HEK293 (cell line): ENCODE measurements around the gene CYTH4.
A peak's percentile ranks its signal among the peaks of the same experiment; 100 is the strongest.

ENCODE experiments used
- CTCF ChIA-PET: fragments of 350-600 bp; formaldehyde crosslinking; extraction: SDS; loops from one replicate; lab custom pipeline; 2021; ENCODE audit warnings: antibody characterized with exemption; lab: Yijun Ruan, JAX
- POLR2A ChIA-PET: fragments of 300-600 bp; formaldehyde crosslinking; extraction: SDS; loops from one replicate; lab custom pipeline; 2020; ENCODE audit warnings: antibody characterized with exemption, inconsistent platforms; lab: Yijun Ruan, JAX
- H3K27ac ChIP-seq: fragments of 200-500 bp; sonication (Bioruptor generic); 2 replicates; pipeline ENCODE4 v1.5.1; 2014; ENCODE audit warnings: low read depth, low read length, control low read depth, inconsistent platforms; ENCODE audit errors: extremely low read depth
- H3K36me3 ChIP-seq, 2 experiments: fragments of 200-500 bp in 1 of 2; sonication (Bioruptor generic) in 1 of 2; 1 replicate in 1 of 2; 2 replicates in 1 of 2; pipeline ENCODE4 v1.5.1; 2014 to 2017; ENCODE audit warnings: inconsistent platforms in 2 of 2, low read length in 2 of 2; ENCODE audit not compliant: control insufficient read depth in 2 of 2, insufficient read depth in 1 of 2
- H3K4me1 ChIP-seq: fragments of 200-500 bp; sonication (Bioruptor generic); 2 replicates; pipeline ENCODE4 v1.5.1; 2014; ENCODE audit warnings: mild to moderate bottlenecking, low read length, inconsistent platforms; ENCODE audit not compliant: control insufficient read depth, insufficient read depth
- H3K4me3 ChIP-seq: 2 replicates; pipeline ENCODE4 v1.5.1; 2011; ENCODE audit warnings: low read depth, mild to moderate bottlenecking, control low read depth, low read length, moderate library complexity
- H3K9me3 ChIP-seq: fragments of 200-500 bp; sonication (Bioruptor generic); 2 replicates; pipeline ENCODE4 v1.5.1; 2014; ENCODE audit warnings: low read depth, low read length, inconsistent platforms; ENCODE audit not compliant: control insufficient read depth, insufficient read depth
- BCL11B ChIP-seq: fragments of 450-650 bp; formaldehyde crosslinking; IDR thresholded peaks from 2 replicates; pipeline ENCODE4 v1.5.1; 2016; ENCODE audit warnings: low read depth, missing biosample characterization, missing genetic modification characterization
- EGR2 ChIP-seq: fragments of 450-650 bp; formaldehyde crosslinking; IDR thresholded peaks from 2 replicates; pipeline ENCODE4 v1.5.1; 2016; ENCODE audit warnings: low read depth, missing biosample characterization, missing genetic modification characterization
- HOXA7 ChIP-seq: sonication (generic); formaldehyde crosslinking; IDR thresholded peaks from 2 replicates; pipeline ENCODE4 v1.8.1; 2022; ENCODE audit warnings: missing genetic modification reagents, borderline replicate concordance
- MEIS1 ChIP-seq: sonication (generic); formaldehyde crosslinking; IDR thresholded peaks from 2 replicates; pipeline ENCODE4 v1.8.1; 2022; ENCODE audit warnings: missing genetic modification reagents, mild to moderate bottlenecking, borderline replicate concordance
- YY1 ChIP-seq: fragments of 450-650 bp; formaldehyde crosslinking; IDR thresholded peaks from 2 replicates; pipeline ENCODE4 v1.5.1; 2018; ENCODE audit warnings: missing biosample characterization, missing genetic modification characterization
- YY2 ChIP-seq: fragments of 450-650 bp; formaldehyde crosslinking; IDR thresholded peaks from 2 replicates; pipeline ENCODE4 v1.5.1; 2016; ENCODE audit warnings: missing biosample characterization, missing genetic modification characterization
- ZBTB21 ChIP-seq: fragments of 450-650 bp; formaldehyde crosslinking; IDR thresholded peaks from 2 replicates; pipeline ENCODE4 v1.5.1; 2017; ENCODE audit warnings: missing biosample characterization, missing genetic modification characterization
- ZBTB48 ChIP-seq: fragments of 450-650 bp; formaldehyde crosslinking; IDR thresholded peaks from 2 replicates; pipeline ENCODE4 v1.5.1; 2016; ENCODE audit warnings: missing biosample characterization, missing genetic modification characterization
- ZBTB8A ChIP-seq: fragments of 450-650 bp; formaldehyde crosslinking; IDR thresholded peaks from 2 replicates; pipeline ENCODE4 v1.5.1; 2016; ENCODE audit warnings: missing biosample characterization, missing genetic modification characterization
- ZFHX2 ChIP-seq: fragments of 450-650 bp; formaldehyde crosslinking; conservative IDR thresholded peaks from 2 replicates; pipeline ENCODE4 v1.5.1; 2016; ENCODE audit warnings: missing biosample characterization, missing genetic modification characterization
- ZIC2 ChIP-seq: fragments of 450-650 bp; formaldehyde crosslinking; IDR thresholded peaks from 2 replicates; pipeline ENCODE4 v1.5.1; 2016; ENCODE audit warnings: missing biosample characterization, missing genetic modification characterization
- ZNF114 ChIP-seq: fragments of 450-650 bp; formaldehyde crosslinking; IDR thresholded peaks from 2 replicates; pipeline ENCODE4 v1.5.0; 2017; ENCODE audit warnings: missing biosample characterization, missing genetic modification characterization
- ZNF132 ChIP-seq: fragments of 450-650 bp; formaldehyde crosslinking; IDR thresholded peaks from 2 replicates; pipeline ENCODE4 v1.5.1; 2017; ENCODE audit warnings: missing biosample characterization, missing genetic modification characterization, borderline replicate concordance
- ZNF155 ChIP-seq: fragments of 450-650 bp; formaldehyde crosslinking; IDR thresholded peaks from 2 replicates; pipeline ENCODE4 v1.5.1; 2016; ENCODE audit warnings: missing biosample characterization, missing genetic modification characterization
- ZNF214 ChIP-seq: fragments of 450-650 bp; formaldehyde crosslinking; IDR thresholded peaks from 2 replicates; pipeline ENCODE4 v1.5.1; 2017; ENCODE audit warnings: missing biosample characterization, mild to moderate bottlenecking, missing genetic modification characterization, borderline replicate concordance
- ZNF266 ChIP-seq: fragments of 450-650 bp; formaldehyde crosslinking; IDR thresholded peaks from 2 replicates; pipeline ENCODE4 v1.5.1; 2016; ENCODE audit warnings: missing biosample characterization, missing genetic modification characterization, low read depth
- ZNF311 ChIP-seq: fragments of 450-650 bp; formaldehyde crosslinking; IDR thresholded peaks from 2 replicates; pipeline ENCODE4 v1.5.1; 2017; ENCODE audit warnings: missing biosample characterization, missing genetic modification characterization, borderline replicate concordance
- ZNF501 ChIP-seq: fragments of 450-650 bp; formaldehyde crosslinking; IDR thresholded peaks from 2 replicates; pipeline ENCODE4 v1.5.1; 2016; ENCODE audit warnings: missing biosample characterization, missing genetic modification characterization
- ZNF555 ChIP-seq: fragments of 450-650 bp; formaldehyde crosslinking; conservative IDR thresholded peaks from 2 replicates; pipeline ENCODE4 v1.5.1; 2017; ENCODE audit warnings: missing biosample characterization, mild to moderate bottlenecking, missing genetic modification characterization, inconsistent platforms
- ZNF623 ChIP-seq: fragments of 450-650 bp; formaldehyde crosslinking; IDR thresholded peaks from 2 replicates; pipeline ENCODE4 v1.5.1; 2016; ENCODE audit warnings: missing biosample characterization, missing genetic modification characterization
- ZNF629 ChIP-seq: fragments of 450-650 bp; formaldehyde crosslinking; IDR thresholded peaks from 2 replicates; pipeline ENCODE4 v1.5.1; 2017; ENCODE audit warnings: missing biosample characterization, missing genetic modification characterization
- ZNF664 ChIP-seq: fragments of 450-650 bp; formaldehyde crosslinking; IDR thresholded peaks from 2 replicates; pipeline ENCODE4 v1.5.1; 2016; ENCODE audit warnings: missing biosample characterization, missing genetic modification characterization
- ZNF677 ChIP-seq: fragments of 450-650 bp; IDR thresholded peaks from 2 replicates; pipeline ENCODE4 v1.5.0; 2018; ENCODE audit warnings: missing biosample characterization, mild to moderate bottlenecking, missing genetic modification characterization, moderate library complexity
- ZNF776 ChIP-seq: fragments of 450-650 bp; formaldehyde crosslinking; IDR thresholded peaks from 2 replicates; pipeline ENCODE4 v1.5.0; 2017; ENCODE audit warnings: missing biosample characterization, missing genetic modification characterization, borderline replicate concordance
- ZNF777 ChIP-seq: fragments of 450-650 bp; formaldehyde crosslinking; IDR thresholded peaks from 2 replicates; pipeline ENCODE4 v1.5.1; 2017; ENCODE audit warnings: missing biosample characterization, missing genetic modification characterization, borderline replicate concordance
- TF ChIP-seq, protein P1 (sequence below): fragments of 450-650 bp; formaldehyde crosslinking; IDR thresholded peaks from 2 replicates; pipeline ENCODE4 v1.5.1; 2017; ENCODE audit warnings: missing biosample characterization, missing genetic modification characterization
- TF ChIP-seq, protein P2 (sequence below): fragments of 450-650 bp; formaldehyde crosslinking; IDR thresholded peaks from 2 replicates; pipeline ENCODE4 v1.5.1; 2016; ENCODE audit warnings: missing biosample characterization, missing genetic modification characterization
- TF ChIP-seq, protein P3 (sequence below): fragments of 450-650 bp; formaldehyde crosslinking; IDR thresholded peaks from 2 replicates; pipeline ENCODE4 v1.5.1; 2016; ENCODE audit warnings: missing biosample characterization, missing genetic modification characterization

CYTH4 gene

DNA sequence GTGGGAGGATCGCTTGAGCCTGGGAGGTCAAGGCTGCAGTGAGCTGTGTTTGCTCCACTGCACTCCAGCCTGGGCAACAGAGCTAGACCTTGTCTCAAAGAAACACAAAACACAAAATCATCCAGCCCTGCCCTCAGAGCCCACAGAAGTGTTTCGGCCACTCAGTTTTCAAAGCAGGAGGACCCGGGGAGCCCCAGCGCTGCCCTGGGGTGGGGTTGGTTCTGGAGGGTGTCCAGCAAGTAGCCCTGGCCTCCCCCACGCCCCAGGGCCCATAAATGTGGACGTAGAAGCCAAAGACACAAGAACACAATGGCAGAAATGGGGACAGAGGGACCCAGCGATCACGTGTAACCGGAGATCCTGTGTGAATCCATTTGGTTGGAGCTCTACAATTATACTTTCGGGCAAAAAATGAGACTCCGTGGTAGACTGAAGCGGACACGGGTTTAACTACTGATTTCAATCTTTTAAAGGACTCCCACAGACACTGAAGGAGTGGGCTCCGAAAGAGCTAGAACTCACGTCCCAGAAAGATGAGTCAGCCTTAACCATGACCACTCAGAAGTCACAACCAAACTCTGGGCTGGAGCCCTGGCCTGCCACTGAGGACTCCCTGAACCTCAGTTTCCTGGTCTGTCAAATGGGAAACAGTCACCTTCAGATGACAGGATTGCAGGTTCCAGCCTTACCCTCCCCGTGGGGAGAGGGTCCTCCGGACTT is 9.0 kb upstream of the CYTH4 start:
- Histone ChIP-seq H3K9me3 (no peaks in the 10 kb centered on the region), H3K36me3 (no peaks in the 10 kb centered on the region), H3K4me1 (no peaks in the 10 kb centered on the region), H3K27ac (no peak overlapping the region)
- CTCF ChIA-PET: interaction anchor here (0.6 to 8.1 kb wide), 7 partner anchors 9 to 331 kb away, joined by 3 to 63 read pairs (median 4); partner anchors contain the start of gene CYTH4
- POLR2A ChIA-PET: no interaction called here
- peak; percentile 53; the same call in 1 of the 2 replicates for TF ChIP-seq ZFHX2
- peak; percentile 58; the same call in 1 of the 2 replicates for TF ChIP-seq EGR2
- no peak for TF ChIP-seq HOXA7 (CRISPR knock-in tag)
- TF ChIP-seq, all 188 proteins: peak for 2
- H3K4me3 ChIP-seq: no peak overlapping the region

DNA sequence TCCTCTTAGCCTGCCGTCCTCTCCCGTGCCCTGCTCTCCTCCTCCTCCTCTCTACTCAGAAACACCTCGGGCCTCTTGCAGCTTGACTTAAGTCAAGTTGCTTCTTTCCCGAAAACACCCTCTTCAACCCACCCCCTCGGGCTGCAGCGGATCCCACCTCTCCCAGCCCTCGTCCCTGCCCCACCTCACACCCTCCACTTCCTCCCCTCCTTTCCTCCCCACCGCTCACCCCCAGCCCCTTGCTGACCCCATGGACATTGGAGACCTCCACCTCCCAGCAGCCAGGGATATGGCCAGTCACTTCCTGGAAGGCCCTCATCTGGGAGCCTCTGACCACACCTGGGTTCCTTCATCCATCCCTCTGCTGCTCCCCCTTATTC is 8.5 kb upstream of the CYTH4 start:
- TF ChIP-seq ZNF777: no peak
- TF ChIP-seq BCL11B (tag by site-specific recombination): no peak
- TF ChIP-seq MEIS1: no peak
- no peak for TF ChIP-seq ZNF155 (tag by site-specific recombination)
- no peak for TF ChIP-seq ZNF132 (tag by site-specific recombination)
- TF ChIP-seq, protein P1, sequence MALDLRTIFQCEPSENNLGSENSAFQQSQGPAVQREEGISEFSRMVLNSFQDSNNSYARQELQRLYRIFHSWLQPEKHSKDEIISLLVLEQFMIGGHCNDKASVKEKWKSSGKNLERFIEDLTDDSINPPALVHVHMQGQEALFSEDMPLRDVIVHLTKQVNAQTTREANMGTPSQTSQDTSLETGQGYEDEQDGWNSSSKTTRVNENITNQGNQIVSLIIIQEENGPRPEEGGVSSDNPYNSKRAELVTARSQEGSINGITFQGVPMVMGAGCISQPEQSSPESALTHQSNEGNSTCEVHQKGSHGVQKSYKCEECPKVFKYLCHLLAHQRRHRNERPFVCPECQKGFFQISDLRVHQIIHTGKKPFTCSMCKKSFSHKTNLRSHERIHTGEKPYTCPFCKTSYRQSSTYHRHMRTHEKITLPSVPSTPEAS (tag by site-specific recombination): no peak
- TF ChIP-seq ZNF677 (tag by site-specific recombination): no peak
- no peak for TF ChIP-seq ZBTB8A (tag by site-specific recombination)
- TF ChIP-seq ZNF623 (tag by site-specific recombination): no peak
- no peaks in the 10 kb centered on the region for H3K36me3 ChIP-seq
- ChIA-PET CTCF (interaction anchor here (1.0 to 8.1 kb wide), 3 partner anchors 13 to 184 kb away, joined by 3 to 63 read pairs (median 12); no protein-coding TSS in a partner anchor), POLR2A (no interaction called here)
- H3K9me3 ChIP-seq: no peaks in the 10 kb centered on the region
- no peak overlapping the region for H3K4me3 ChIP-seq
- no peak overlapping the region for H3K27ac ChIP-seq
- H3K4me1 ChIP-seq: no peaks in the 10 kb centered on the region

DNA sequence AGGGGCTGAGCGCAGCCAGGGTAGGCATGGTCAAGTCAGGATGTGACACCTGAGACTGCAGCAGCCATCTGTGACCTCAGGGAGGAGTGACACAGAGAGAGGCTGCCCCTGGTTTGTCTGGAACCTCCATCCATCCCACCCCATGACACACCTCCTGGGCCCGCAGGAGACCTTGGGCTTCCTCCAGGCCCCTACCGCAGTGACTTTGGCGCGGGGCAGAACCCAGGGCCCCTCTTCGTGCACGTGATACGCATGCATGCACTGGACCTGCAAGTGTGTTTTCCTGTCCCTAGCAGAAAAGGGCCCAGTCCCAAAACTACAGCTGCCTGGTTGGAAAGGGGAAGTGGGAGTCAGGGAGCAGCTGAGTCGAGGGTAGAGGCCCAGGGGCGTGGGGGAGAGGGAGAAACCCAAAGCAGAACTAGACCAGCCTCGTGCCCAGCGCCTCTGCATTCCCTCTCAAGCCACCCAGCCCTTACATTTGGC is 7.9 kb upstream of the CYTH4 start:
- no peaks in the 10 kb centered on the region for H3K9me3 ChIP-seq
- no peak overlapping the region for H3K4me3 ChIP-seq
- H3K36me3 ChIP-seq: no peaks in the 10 kb centered on the region
- CTCF ChIA-PET: interaction anchor here (8.1 kb wide), 1 partner anchor 14 kb away, joined by 63 read pairs; no protein-coding TSS in a partner anchor
- H3K27ac ChIP-seq: no peak overlapping the region
- H3K4me1 ChIP-seq: no peaks in the 10 kb centered on the region
- POLR2A ChIA-PET: no interaction called here
- no peak for TF ChIP-seq YY2 (tag by site-specific recombination)
- TF ChIP-seq ZNF776: no peak
- no peak for TF ChIP-seq ZNF629
- TF ChIP-seq, protein P2, sequence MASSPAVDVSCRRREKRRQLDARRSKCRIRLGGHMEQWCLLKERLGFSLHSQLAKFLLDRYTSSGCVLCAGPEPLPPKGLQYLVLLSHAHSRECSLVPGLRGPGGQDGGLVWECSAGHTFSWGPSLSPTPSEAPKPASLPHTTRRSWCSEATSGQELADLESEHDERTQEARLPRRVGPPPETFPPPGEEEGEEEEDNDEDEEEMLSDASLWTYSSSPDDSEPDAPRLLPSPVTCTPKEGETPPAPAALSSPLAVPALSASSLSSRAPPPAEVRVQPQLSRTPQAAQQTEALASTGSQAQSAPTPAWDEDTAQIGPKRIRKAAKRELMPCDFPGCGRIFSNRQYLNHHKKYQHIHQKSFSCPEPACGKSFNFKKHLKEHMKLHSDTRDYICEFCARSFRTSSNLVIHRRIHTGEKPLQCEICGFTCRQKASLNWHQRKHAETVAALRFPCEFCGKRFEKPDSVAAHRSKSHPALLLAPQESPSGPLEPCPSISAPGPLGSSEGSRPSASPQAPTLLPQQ (tag by site-specific recombination): no peak
- TF ChIP-seq ZBTB8A (tag by site-specific recombination): no peak
- TF ChIP-seq ZNF311 (tag by site-specific recombination): no peak
- no peak for TF ChIP-seq ZNF664 (tag by site-specific recombination)
- no peak for TF ChIP-seq YY1
- TF ChIP-seq ZBTB48 (tag by site-specific recombination): no peak
- no peak for TF ChIP-seq ZNF555 (tag by site-specific recombination)
- TF ChIP-seq ZIC2 (tag by site-specific recombination): no peak
- TF ChIP-seq ZNF266: no peak
- no peak for TF ChIP-seq ZNF214
- TF ChIP-seq, protein P3, sequence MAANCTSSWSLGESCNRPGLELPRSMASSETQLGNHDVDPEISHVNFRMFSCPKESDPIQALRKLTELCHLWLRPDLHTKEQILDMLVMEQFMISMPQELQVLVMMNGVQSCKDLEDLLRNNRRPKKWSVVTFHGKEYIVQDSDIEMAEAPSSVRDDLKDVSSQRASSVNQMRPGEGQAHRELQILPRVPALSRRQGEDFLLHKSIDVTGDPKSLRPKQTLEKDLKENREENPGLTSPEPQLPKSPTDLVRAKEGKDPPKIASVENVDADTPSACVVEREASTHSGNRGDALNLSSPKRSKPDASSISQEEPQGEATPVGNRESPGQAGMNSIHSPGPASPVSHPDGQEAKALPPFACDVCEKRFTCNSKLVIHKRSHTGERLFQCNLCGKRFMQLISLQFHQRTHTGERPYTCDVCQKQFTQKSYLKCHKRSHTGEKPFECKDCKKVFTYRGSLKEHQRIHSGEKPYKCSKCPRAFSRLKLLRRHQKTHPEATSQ (tag by site-specific recombination): no peak
- TF ChIP-seq ZNF114 (tag by site-specific recombination): no peak
- no peak for TF ChIP-seq ZNF677 (tag by site-specific recombination)
- TF ChIP-seq ZNF501 (tag by site-specific recombination): no peak
- TF ChIP-seq ZBTB21: no peak
